Loucy (cell line): ENCODE results near the gene EREG.

Source experiments
- CTCF ChIP-seq: fragments of 200-600 bp; sonication (generic); conservative IDR thresholded peaks from 2 replicates; pipeline ENCODE4 v1.5.1; 2014; ENCODE audit warnings: mild to moderate bottlenecking, antibody characterized with exemption, low read length
- EZH2phosphoT487 ChIP-seq: fragments of 200-600 bp; IDR thresholded peaks from 2 replicates; pipeline ENCODE4 v1.6.1; 2018; ENCODE audit warnings: antibody characterized with exemption, mild to moderate bottlenecking, moderate library complexity, borderline replicate concordance

- TF ChIP-seq CTCF = no peak
- TF ChIP-seq EZH2phosphoT487 = no peak
These were observed 24.5 kb downstream of the EREG start for GRCh38 chr4:74389494-74389893.
